Activated CD8-positive, alpha-beta memory T cell treated with anti-CD3 and anti-CD28 coated beads, Interleukin-2, amount 50 U/mL, for 24 hours (primary cell): ENCODE data around the gene NDUFA5.
"Not testable (repeated sequence)": the region's sequence is repeated elsewhere in the genome, so short reads cannot be mapped to it uniquely, and the experiment has no call there.

ENCODE experiments used
- DNase-seq: peaks from one replicate; pipeline ENCODE4 v3.0.0-alpha.2; 2020; ENCODE audit errors: extremely low read depth

The NDUFA5 gene

GRCh38 chr7:123557016-123557397 lies 611 bp downstream of the NDUFA5 start:
- no peak for DNase-seq

- no peak for DNase-seq
Observed at GRCh38 chr7:123555484-123555883, 2.1 kb downstream of the NDUFA5 start.

- DNase-seq: no peak
Observed at GRCh38 chr7:123553159-123553558, 4.5 kb downstream of the NDUFA5 start.

- DNase-seq: no peak
Observed at GRCh38 chr7:123552641-123553040, 5.0 kb downstream of the NDUFA5 start.

- not testable (repeated sequence) for DNase-seq
Observed at GRCh38 chr7:123552134-123552533, 5.5 kb downstream of the NDUFA5 start.

GRCh38 chr7:123548406-123548805 lies 9.2 kb downstream of the NDUFA5 start:
- DNase-seq: no peak

- no peak for DNase-seq
Observed at GRCh38 chr7:123539871-123540270, 17.7 kb downstream of the NDUFA5 start.

- DNase-seq: no peak
Observed at GRCh38 chr7:123538897-123539296, 18.7 kb downstream of the NDUFA5 start.

GRCh38 chr7:123538189-123538714 lies 19.4 kb downstream of the NDUFA5 start:
- DNase-seq: no peak

GRCh38 chr7:123537026-123537642 lies 20.5 kb downstream of the NDUFA5 start:
- no peak for DNase-seq

GRCh38 chr7:123535517-123535916 lies 22.1 kb downstream of the NDUFA5 start:
- DNase-seq: no peak

- peak; percentile 91 for DNase-seq
Observed at GRCh38 chr7:123534383-123535260, 23.0 kb downstream of the NDUFA5 start, which contains the start of gene IQUB. Gene IQUB, minus strand, starts transcription at chr7:123534595. Its CDS starts 22,255 bp downstream, at chr7:123512340.

GRCh38 chr7:123533929-123534382 lies 23.7 kb downstream of the NDUFA5 start:
- DNase-seq: no peak

GRCh38 chr7:123533553-123533917 lies 24.1 kb downstream of the NDUFA5 start:
- DNase-seq: no peak

- not testable (repeated sequence) for DNase-seq
Observed at GRCh38 chr7:123532788-123533552, 24.6 kb downstream of the NDUFA5 start.

GRCh38 chr7:123532343-123532742 lies 25.3 kb downstream of the NDUFA5 start:
- DNase-seq: not testable (repeated sequence)

GRCh38 chr7:123530035-123530591 lies 27.5 kb downstream of the NDUFA5 start:
- DNase-seq: not testable (repeated sequence)

- DNase-seq: no peak
Observed at GRCh38 chr7:123528265-123528664, 29.4 kb downstream of the NDUFA5 start.

GRCh38 chr7:123527712-123528225 lies 29.8 kb downstream of the NDUFA5 start:
- DNase-seq: not testable (repeated sequence)

GRCh38 chr7:123526533-123526932 lies 31.1 kb downstream of the NDUFA5 start:
- DNase-seq: not testable (repeated sequence)

GRCh38 chr7:123522066-123522465 lies 35.6 kb downstream of the NDUFA5 start:
- DNase-seq: no peak
